SU-DHL-6 (cell line): ENCODE results near the gene CENPU.

ENCODE experiments used
- H2AFZ ChIP-seq: fragments of 200-600 bp; sonication (generic); 2 replicates; pipeline ENCODE4 v1.6.1; 2014; ENCODE audit warnings: low read depth, mild to moderate bottlenecking, moderate library complexity, mixed read lengths, antibody characterized with exemption, low read length; ENCODE audit not compliant: severe bottlenecking
- H3F3A ChIP-seq: fragments of 200-600 bp; shearing (Covaris generic); 2 replicates; pipeline ENCODE4 v1.6.0; 2016; ENCODE audit warnings: antibody characterized with exemption, mild to moderate bottlenecking; ENCODE audit not compliant: insufficient read depth
- H3K27ac ChIP-seq: fragments of 200-600 bp; sonication (generic); 2 replicates; pipeline ENCODE4 v1.5.1; 2016; ENCODE audit warnings: low read depth, mild to moderate bottlenecking, low read length, moderate library complexity, mixed read lengths
- H3K27me3 ChIP-seq: fragments of 200-600 bp; sonication (generic), shearing (Covaris generic); 2 replicates; pipeline ENCODE4 v1.6.0; 2014; ENCODE audit warnings: mild to moderate bottlenecking, low read length
- H3K36me3 ChIP-seq: fragments of 200-600 bp; sonication (generic); 2 replicates; pipeline ENCODE4 v1.6.1; 2014; ENCODE audit warnings: mild to moderate bottlenecking, low read length, mixed read lengths
- H3K4me2 ChIP-seq: fragments of 300-600, 200-600 bp; shearing (Covaris generic), sonication (generic); 2 replicates; pipeline ENCODE4 v1.6.0; 2014; ENCODE audit warnings: low read length, low read depth, mild to moderate bottlenecking; ENCODE audit not compliant: poor library complexity, severe bottlenecking
- H3K4me3 ChIP-seq: fragments of 200-600 bp; sonication (generic); 2 replicates; pipeline ENCODE4 v1.5.1; 2014; ENCODE audit warnings: antibody characterized with exemption, low read length, mild to moderate bottlenecking, mixed read lengths; ENCODE audit not compliant: insufficient read depth, poor library complexity, severe bottlenecking
- H3K79me2 ChIP-seq: fragments of 200-600 bp; sonication (generic); 2 replicates; pipeline ENCODE4 v1.6.1; 2014; ENCODE audit warnings: mild to moderate bottlenecking, low read length, moderate library complexity; ENCODE audit not compliant: insufficient read depth
- H3K9ac ChIP-seq: fragments of 200-600 bp; sonication (generic); 2 replicates; pipeline ENCODE4 v1.7.0; 2014; ENCODE audit warnings: mild to moderate bottlenecking, low read length
- H3K9me2 ChIP-seq: fragments of 200-600 bp; sonication (generic); replicated peaks from 2 replicates; pipeline ENCODE4 v1.6.1; 2014; ENCODE audit warnings: low read length; ENCODE audit not compliant: insufficient read depth
- H3K9me3 ChIP-seq: fragments of 200-600 bp; sonication (generic); 2 replicates; pipeline ENCODE4 v1.6.1; 2014; ENCODE audit warnings: low read length, mixed read lengths; ENCODE audit not compliant: insufficient read depth
- H4K20me1 ChIP-seq: fragments of 200-600 bp; sonication (generic); 2 replicates; pipeline ENCODE4 v1.6.1; 2014; ENCODE audit warnings: low read depth, mild to moderate bottlenecking, antibody characterized with exemption, low read length, moderate library complexity, mixed read lengths
- CTCF ChIP-seq: fragments of 200-600 bp; sonication (generic); IDR thresholded peaks from one replicate; pipeline ENCODE4 v1.5.1; 2017; ENCODE audit warnings: antibody characterized with exemption, mild to moderate bottlenecking, low read length, moderate library complexity; ENCODE audit not compliant: insufficient read depth, poor library complexity, severe bottlenecking
- EZH2phosphoT487 ChIP-seq: fragments of 200-600 bp; sonication (generic), shearing (Covaris generic); conservative IDR thresholded peaks from 2 replicates; pipeline ENCODE4 v1.6.1; 2018; ENCODE audit warnings: mild to moderate bottlenecking, antibody characterized with exemption, low read length, moderate library complexity, mixed read lengths

Gene CENPU

GRCh38 chr4:184651899-184652298 lies 82.0 kb downstream of the CENPU start:
- no peak overlapping the region for H3K9ac ChIP-seq
- H3K36me3 ChIP-seq, result 0 out of 2 replicates have a peak, but pooled peaks cover 3% of the 10 kb centered on the region
- H3K27ac ChIP-seq, result no peak overlapping the region
- H3K79me2 ChIP-seq, result peaks cover 22% of the 10 kb centered on the region
- H3K27me3 ChIP-seq, result no peaks in the 10 kb centered on the region
- H3F3A ChIP-seq, result peaks cover 10% of the 10 kb centered on the region
- H3K9me3 ChIP-seq, result no peaks in the 10 kb centered on the region
- no peaks in the 10 kb centered on the region for H3K9me2 ChIP-seq
- H3K4me2 ChIP-seq, result no peak overlapping the region
- H3K4me3 ChIP-seq, result no peak overlapping the region
- no peak overlapping the region for H2AFZ ChIP-seq
- no peaks in the 10 kb centered on the region for H4K20me1 ChIP-seq
- TF ChIP-seq EZH2phosphoT487 (no peak), CTCF (no peak)

GRCh38 chr4:184649971-184650855 lies 83.7 kb downstream of the CENPU start:
- no peaks in the 10 kb centered on the region for H3K27me3 ChIP-seq
- H3K27ac ChIP-seq, result peak overlapping the region; percentile 56
- peak overlapping the region; percentile 85 for H3K4me2 ChIP-seq
- TF ChIP-seq CTCF, result no peak
- TF ChIP-seq EZH2phosphoT487, result no peak
- 0 out of 2 replicates have a peak, but pooled peaks cover 11% of the 10 kb centered on the region for H3K36me3 ChIP-seq
- H2AFZ ChIP-seq, result peak overlapping the region; percentile 99
- no peaks in the 10 kb centered on the region for H4K20me1 ChIP-seq
- peak overlapping the region; percentile 94 for H3K9ac ChIP-seq
- no peaks in the 10 kb centered on the region for H3K9me2 ChIP-seq
- peak overlapping the region; percentile 95 for H3K4me3 ChIP-seq
- H3K79me2 ChIP-seq, result peaks cover 39% of the 10 kb centered on the region
- H3K9me3 ChIP-seq, result no peaks in the 10 kb centered on the region
- H3F3A ChIP-seq, result peaks cover 9% of the 10 kb centered on the region

GRCh38 chr4:184649026-184649970 lies 84.6 kb downstream of the CENPU start, which contains the start of the genes CASP3 and PRIMPOL:
Gene CASP3 (minus strand): TSS chr4:184649447. CDS start chr4:184638453, 10,994 bp downstream.
Gene PRIMPOL (plus strand): TSS chr4:184649738. CDS start chr4:184657141, 7,403 bp downstream.
- Histone ChIP-seq H4K20me1 (no peaks in the 10 kb centered on the region), H3K9me2 (no peaks in the 10 kb centered on the region), H2AFZ (peak within 1 kb of the TSS; percentile 99), H3F3A (peaks cover 9% of the 10 kb centered on the region), H3K9me3 (no peaks in the 10 kb centered on the region), H3K27me3 (no peaks in the 10 kb centered on the region), H3K4me2 (peak within 1 kb of the TSS; percentile 85), H3K79me2 (peaks cover 48% of the 10 kb centered on the region), H3K4me3 (peak within 1 kb of the TSS; percentile 95), H3K36me3 (0 out of 2 replicates have a peak, but pooled peaks cover 15% of the 10 kb centered on the region), H3K9ac (peak within 1 kb of the TSS; percentile 94), H3K27ac (peak within 1 kb of the TSS; percentile 71)
- TF ChIP-seq CTCF (no peak), EZH2phosphoT487 (no peak)
